Measurements from ENCODE around the gene HIVEP3. TPM values are rescaled to one million over a fixed set of nuclear protein-coding genes. Genes with fewer than 3 reads are reported as not detected.
"Not testable (repeated sequence)": the region's sequence is repeated elsewhere in the genome, so short reads cannot be mapped to it uniquely, and the experiment has no call there.

The HIVEP3 gene
- total RNA-seq, 1 donor from 2014 or later, result 8.9 TPM

GRCh38 chr1:41557751-41558455 lies 360.8 kb downstream of the HIVEP3 start:
- DNase-seq (ENCODE audit: low read depth) (no peak), FAIRE-seq (no peak)
- Histone ChIP-seq H3K4me1 (ENCODE audit: insufficient read depth, low read length) (no peaks in the 10 kb centered on the region), H2AFZ (ENCODE audit: low read depth, low read length) (no peak overlapping the region), H4K20me1 (ENCODE audit: insufficient read depth, low read length) (peaks cover 28% of the 10 kb centered on the region), H3K4me3 (ENCODE audit: insufficient read depth, low read depth, low read length) (no peak overlapping the region), H3K27me3 (ENCODE audit: insufficient read depth, low read length) (no peaks in the 10 kb centered on the region), H3K4me2 (ENCODE audit: low read length) (no peak overlapping the region), H3K27ac (ENCODE audit: low read depth, low read length) (no peak overlapping the region), H3K79me2 (ENCODE audit: insufficient read depth, low read length) (peaks cover 3% of the 10 kb centered on the region), H3K9me3 (ENCODE audit: insufficient read depth, low read depth, low read length) (no peaks in the 10 kb centered on the region), H3K36me3 (ENCODE audit: insufficient read depth, low read length) (peaks cover 8% of the 10 kb centered on the region), H3K9ac (ENCODE audit: low read length) (no peak overlapping the region)
- H3K4me1 Mint-ChIP-seq (ENCODE audit: low read depth, unreplicated experiment), result no peaks in the 10 kb centered on the region
- no peak overlapping the region for H3K4me3 Mint-ChIP-seq (ENCODE audit: unreplicated experiment)
- H3K9me3 Mint-ChIP-seq (ENCODE audit: unreplicated experiment), result peaks cover 27% of the 10 kb centered on the region
- peaks cover 26% of the 10 kb centered on the region for H3K36me3 Mint-ChIP-seq (ENCODE audit: low read depth, unreplicated experiment)
- peaks cover 14% of the 10 kb centered on the region for H3K27me3 Mint-ChIP-seq (ENCODE audit: low read depth, unreplicated experiment)
- TF ChIP-seq EZH2 (IDR thresholded peaks at IDR 0.05; ENCODE audit: insufficient read depth, low read length) (no peak), CTCF (IDR thresholded peaks at IDR 0.05; ENCODE audit: insufficient read depth, low read depth, low read length) (no peak)
- H3K27ac Mint-ChIP-seq (ENCODE audit: unreplicated experiment), result no peak overlapping the region

- H3K36me3 ChIP-seq (ENCODE audit: insufficient read depth, low read length); H3K4me2 ChIP-seq (ENCODE audit: low read length); H3K4me3 ChIP-seq (ENCODE audit: insufficient read depth, low read depth, low read length); H3K27ac ChIP-seq (ENCODE audit: low read depth, low read length); H3K9me3 ChIP-seq (ENCODE audit: insufficient read depth, low read depth, low read length); H2AFZ ChIP-seq (ENCODE audit: low read depth, low read length); H3K27ac Mint-ChIP-seq (ENCODE audit: unreplicated experiment); H3K27me3 ChIP-seq (ENCODE audit: insufficient read depth, low read length); H3K9ac ChIP-seq (ENCODE audit: low read length); H3K4me3 Mint-ChIP-seq (ENCODE audit: unreplicated experiment); DNase-seq (ENCODE audit: low read depth); FAIRE-seq; H3K79me2 ChIP-seq (ENCODE audit: insufficient read depth, low read length); H3K4me1 Mint-ChIP-seq (ENCODE audit: low read depth, unreplicated experiment); H3K4me1 ChIP-seq (ENCODE audit: insufficient read depth, low read length): not testable (repeated sequence)
- H3K9me3 Mint-ChIP-seq (ENCODE audit: unreplicated experiment), result peaks cover 43% of the 10 kb centered on the region
- H3K36me3 Mint-ChIP-seq (ENCODE audit: low read depth, unreplicated experiment), result peaks cover 22% of the 10 kb centered on the region
- peaks cover 18% of the 10 kb centered on the region for H3K27me3 Mint-ChIP-seq (ENCODE audit: low read depth, unreplicated experiment)
- H4K20me1 ChIP-seq (ENCODE audit: insufficient read depth, low read length), result peaks cover 14% of the 10 kb centered on the region
Observed at GRCh38 chr1:41554746-41555145, 364.0 kb downstream of the HIVEP3 start.

GRCh38 chr1:41547781-41548560 lies 370.8 kb downstream of the HIVEP3 start:
- H4K20me1 ChIP-seq (ENCODE audit: insufficient read depth, low read length), result peaks cover 28% of the 10 kb centered on the region
- no peak overlapping the region for H3K4me2 ChIP-seq (ENCODE audit: low read length)
- no peaks in the 10 kb centered on the region for H3K4me1 ChIP-seq (ENCODE audit: insufficient read depth, low read length)
- H3K36me3 Mint-ChIP-seq (ENCODE audit: low read depth, unreplicated experiment), result peaks cover 4% of the 10 kb centered on the region
- H3K27ac Mint-ChIP-seq (ENCODE audit: unreplicated experiment), result no peak overlapping the region
- H3K4me1 Mint-ChIP-seq (ENCODE audit: low read depth, unreplicated experiment), result no peaks in the 10 kb centered on the region
- H3K27me3 ChIP-seq (ENCODE audit: insufficient read depth, low read length), result no peaks in the 10 kb centered on the region
- no peaks in the 10 kb centered on the region for H3K9me3 ChIP-seq (ENCODE audit: insufficient read depth, low read depth, low read length)
- peaks cover 15% of the 10 kb centered on the region for H3K79me2 ChIP-seq (ENCODE audit: insufficient read depth, low read length)
- no peak for DNase-seq (ENCODE audit: low read depth)
- H3K4me3 Mint-ChIP-seq (ENCODE audit: unreplicated experiment), result no peak overlapping the region
- no peak overlapping the region for H3K4me3 ChIP-seq (ENCODE audit: insufficient read depth, low read depth, low read length)
- TF ChIP-seq EZH2 (IDR thresholded peaks at IDR 0.05; ENCODE audit: insufficient read depth, low read length) (no peak), CTCF (IDR thresholded peaks at IDR 0.05; ENCODE audit: insufficient read depth, low read depth, low read length) (no peak)
- H3K9me3 Mint-ChIP-seq (ENCODE audit: unreplicated experiment), result peaks cover 22% of the 10 kb centered on the region
- peaks cover 12% of the 10 kb centered on the region for H3K27me3 Mint-ChIP-seq (ENCODE audit: low read depth, unreplicated experiment)
- no peak overlapping the region for H3K27ac ChIP-seq (ENCODE audit: low read depth, low read length)
- no peak for FAIRE-seq
- H2AFZ ChIP-seq (ENCODE audit: low read depth, low read length), result no peak overlapping the region
- no peak overlapping the region for H3K9ac ChIP-seq (ENCODE audit: low read length)
- H3K36me3 ChIP-seq (ENCODE audit: insufficient read depth, low read length), result no peaks in the 10 kb centered on the region

Measured in astrocyte (in vitro differentiated cells and primary cell).